SIG-M5 (cell line): ENCODE measurements around the gene ELOVL6.
"Not testable (repeated sequence)": the region's sequence is repeated elsewhere in the genome, so short reads cannot be mapped to it uniquely, and the experiment has no call there.

Source experiments
- DNase-seq: peaks from one replicate; lab custom pipeline; 2025; lab: John Stamatoyannopoulos, UW

The ELOVL6 gene

DNA sequence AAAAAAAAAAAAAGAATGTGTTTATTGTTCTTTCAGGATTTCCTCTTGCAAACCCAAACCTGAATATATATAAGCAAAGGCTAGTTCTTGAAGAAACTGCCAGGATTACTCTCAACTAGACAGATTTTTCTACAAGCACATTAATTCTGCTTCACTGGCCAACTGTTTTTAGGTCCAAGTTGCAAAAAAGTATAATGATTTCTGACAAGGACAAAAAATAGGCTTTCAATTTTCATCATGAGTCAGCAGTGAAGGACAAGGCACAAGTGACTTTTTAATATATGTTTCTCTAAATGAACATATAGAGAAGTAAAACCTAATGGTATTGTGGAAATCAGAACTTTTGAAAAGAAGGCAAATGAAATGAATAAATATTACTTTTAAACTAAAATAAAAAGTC, 73.7 kb downstream of the ELOVL6 start:
- no peak for DNase-seq

DNA sequence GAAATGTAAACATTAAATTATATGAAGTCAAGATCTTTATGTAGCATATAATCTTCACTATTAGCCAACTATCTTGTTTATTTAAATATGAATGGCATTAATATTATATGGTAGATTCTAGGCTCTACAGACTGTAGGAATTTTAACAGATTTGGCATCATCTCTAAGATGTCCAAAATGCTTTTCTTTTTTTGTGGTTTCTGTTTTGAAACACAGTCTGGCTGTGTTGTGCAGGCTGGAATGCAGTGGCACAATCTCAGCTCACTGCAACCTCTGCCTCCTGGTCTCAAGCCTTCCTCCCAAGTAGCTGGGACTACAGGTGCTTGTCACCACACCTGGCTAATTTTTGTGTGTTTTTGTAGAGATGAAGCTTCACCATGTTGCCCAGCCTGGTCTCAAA, 76.2 kb downstream of the ELOVL6 start:
- DNase-seq: no peak

DNA sequence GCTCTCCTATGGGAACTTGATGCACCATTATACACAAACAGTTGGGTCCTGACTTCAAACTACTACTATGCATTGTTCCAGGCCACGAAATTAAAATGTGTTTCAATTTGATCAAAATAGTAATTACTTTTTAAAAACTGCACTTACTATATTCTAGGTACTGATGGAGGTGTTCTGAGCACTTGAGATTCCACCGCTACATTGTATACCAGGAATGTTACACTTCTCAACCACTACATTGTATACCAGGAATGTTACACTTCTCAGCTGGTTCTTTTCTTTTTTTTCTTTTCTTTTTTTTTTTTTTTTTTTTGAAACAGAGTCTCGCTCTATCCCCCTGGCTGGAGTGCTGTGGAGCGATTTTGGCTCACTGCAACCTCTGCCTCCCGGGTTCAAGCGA, 77.9 kb downstream of the ELOVL6 start:
- DNase-seq: no peak

DNA sequence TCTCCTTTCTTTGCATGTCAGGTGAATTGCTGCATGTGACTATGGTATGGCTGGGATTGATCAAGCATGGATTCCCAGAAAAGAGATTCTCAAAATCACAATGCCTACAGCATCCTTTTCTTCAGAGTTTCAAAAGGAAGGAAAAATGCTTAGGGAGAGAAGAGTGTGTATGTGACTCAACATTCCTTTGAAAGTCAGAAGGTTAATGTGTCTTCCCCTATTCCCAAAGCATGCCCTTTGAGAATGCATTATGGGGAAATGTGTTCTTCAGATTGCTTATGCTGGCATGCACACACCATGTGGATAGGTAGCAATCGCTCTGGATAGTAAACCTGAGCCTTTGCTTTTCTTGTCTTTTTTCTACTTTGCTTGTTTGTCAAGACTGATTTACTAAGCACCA, 78.5 kb downstream of the ELOVL6 start:
- no peak for DNase-seq

DNA sequence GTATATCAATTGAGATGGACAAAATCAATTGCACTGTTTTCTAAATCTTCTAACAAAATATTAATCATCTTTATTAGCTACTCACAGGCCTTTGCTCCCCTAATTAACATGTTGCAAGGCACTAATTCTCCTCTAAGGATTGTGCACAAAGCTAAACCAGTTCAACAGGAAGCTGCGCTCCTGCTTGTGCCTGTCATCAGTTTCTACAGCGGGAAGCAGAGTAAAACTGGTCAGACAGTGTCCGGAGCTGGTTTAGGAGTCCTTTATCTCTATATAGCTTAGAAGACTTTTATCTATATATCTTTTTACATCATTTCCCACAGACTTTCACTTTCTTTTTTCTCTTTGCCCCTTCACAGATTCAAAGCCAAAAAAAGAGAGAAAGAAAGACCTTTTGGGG, 79.1 kb downstream of the ELOVL6 start:
- DNase-seq: no peak

DNA sequence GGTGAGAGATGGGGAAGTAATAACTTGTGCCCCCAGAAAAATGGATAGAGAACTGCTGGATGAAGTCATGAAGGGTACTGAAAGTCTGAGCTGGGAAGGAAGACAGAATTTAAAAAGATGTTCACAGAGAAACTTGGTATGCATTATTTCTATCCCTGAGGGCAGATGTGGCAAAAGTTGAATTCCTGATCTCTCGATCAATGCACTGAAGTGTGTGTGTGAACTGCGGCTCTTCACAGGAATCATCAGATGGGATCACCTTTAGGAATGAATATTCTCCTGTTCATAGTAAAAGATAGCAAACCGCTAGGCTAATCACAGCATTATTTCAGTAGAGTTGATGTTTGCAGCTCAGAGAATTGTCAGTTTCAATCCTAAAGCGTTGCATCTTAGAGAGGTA, 86.4 kb downstream of the ELOVL6 start:
- DNase-seq: no peak

DNA sequence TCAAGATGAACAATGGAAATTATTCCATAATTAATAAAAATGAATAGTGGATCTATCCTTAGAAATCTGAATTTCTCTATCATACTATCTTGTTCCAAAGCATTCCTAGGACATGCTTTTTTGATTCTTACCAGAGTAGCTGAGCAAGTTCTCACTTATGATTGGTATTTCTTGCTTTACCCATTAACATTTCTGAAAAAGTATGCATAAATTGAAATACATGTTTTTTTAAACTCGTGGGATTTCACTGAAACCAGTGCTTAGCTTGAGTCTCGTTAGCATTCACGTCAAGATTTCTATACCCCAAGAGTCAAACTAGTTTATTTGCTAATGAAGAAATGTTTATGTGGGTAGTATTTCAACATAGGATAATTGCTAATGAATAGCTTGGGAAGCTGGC, 89.0 kb downstream of the ELOVL6 start:
- no peak for DNase-seq

DNA sequence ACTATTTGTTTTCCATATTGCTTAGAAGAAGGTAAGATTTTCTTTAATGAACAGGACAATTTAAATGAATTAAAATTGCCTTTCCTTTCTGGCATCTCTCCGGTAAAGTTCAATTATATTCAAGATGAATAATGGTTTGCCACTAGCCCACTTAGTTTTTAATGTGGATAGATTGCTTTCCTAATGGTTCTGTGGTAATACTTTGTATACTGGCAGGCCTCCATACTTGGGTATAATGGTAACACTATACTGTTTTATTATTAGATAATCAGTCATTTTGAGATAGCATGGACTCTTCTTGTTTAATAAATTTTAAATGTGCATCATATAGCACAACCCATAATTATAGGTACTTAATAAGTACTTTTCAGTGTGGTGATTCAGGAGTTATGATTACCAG, 89.5 kb downstream of the ELOVL6 start:
- DNase-seq: no peak

DNA sequence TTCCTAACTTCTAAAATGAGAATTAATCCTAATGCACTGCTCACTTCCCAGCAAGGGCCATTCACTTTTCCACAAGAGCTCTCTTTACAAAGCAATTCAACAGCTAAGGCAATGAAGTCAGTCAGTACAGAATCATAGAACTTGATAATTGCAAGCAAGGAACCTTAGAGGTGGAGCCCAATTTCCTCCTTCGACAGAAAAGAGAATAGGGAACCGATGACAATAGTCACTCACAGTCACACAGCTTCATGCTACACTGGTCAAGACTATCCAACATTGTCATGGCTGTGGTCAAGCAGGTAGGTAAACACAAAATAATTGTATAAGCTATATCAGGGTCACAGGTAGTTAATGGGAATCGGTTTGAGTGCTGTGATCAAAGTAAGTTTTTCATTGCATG, 90.0 kb downstream of the ELOVL6 start:
- no peak for DNase-seq

DNA sequence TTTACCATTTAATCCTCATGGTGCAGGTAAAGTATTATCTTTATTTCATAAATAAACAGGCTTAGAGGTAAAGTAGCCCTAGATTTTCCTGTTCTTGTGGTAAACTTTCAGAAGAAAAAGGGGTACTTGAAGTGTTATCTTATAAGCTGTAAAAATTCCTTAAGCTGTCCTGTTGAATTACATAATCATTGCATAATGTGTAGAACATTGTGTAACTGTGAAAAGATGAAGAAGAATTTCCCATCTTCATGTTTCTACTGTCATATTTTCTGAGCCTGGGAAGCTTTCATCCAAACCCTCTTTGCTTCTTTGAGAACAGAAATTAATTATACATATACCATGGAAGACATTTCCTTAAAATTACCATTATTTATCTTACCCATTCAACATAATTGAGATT, 90.5 kb downstream of the ELOVL6 start:
- no peak for DNase-seq

DNA sequence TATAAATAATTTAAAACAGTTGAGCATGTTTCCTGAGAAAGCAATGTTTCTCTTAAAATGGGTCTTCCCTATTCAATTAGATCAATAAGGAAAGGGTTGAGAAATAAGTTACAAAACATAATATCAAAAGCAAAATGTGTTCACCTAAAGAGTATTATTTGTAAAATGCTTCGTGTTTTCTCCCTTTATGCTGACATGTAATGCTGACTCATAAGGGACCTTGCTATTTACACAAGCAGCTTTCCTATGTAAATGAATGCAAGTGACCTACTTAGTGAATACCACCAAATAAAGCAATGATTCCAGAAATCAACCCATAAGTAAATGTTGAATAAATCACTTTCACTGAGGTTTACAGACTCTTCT, 91.5 kb downstream of the ELOVL6 start:
- no peak for DNase-seq

DNA sequence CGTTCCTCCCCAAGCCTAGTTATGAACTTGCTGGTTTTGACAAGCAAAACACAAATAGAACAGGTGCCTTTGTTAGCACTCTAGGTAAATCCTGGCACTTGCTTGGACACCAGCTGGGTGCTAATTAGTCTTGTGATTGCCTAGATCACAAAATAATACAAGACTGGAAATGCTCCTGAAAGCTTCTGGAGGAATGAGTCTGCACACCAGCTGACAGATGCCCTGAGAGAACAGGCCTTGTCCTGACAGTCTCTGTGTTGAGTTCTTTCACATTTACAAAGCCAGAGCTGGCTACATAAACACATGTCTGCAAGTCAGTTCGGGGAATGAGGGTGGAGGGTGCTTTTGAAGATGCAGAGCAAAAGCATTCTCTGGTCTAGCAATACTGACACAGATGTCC, 93.8 kb downstream of the ELOVL6 start:
- no peak for DNase-seq

DNA sequence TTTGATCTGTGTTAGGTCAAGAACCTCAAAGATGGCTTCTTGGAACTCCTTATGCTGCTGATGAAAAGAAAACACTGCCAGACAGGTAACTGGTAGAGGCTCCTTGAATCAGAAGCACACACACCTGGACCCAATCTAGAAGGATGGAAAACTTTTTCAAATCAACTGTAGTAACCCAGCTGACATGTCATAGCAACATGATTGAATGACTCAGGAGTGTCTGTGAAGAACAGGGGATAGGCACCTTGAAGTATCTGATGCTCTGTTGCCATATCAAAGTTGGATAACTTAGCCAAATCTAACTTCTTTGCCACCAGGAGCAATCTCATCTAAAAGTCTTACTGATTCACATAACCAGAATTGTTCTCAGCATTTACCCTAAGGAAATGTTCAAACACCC, 98.8 kb downstream of the ELOVL6 start:
- DNase-seq: no peak

DNA sequence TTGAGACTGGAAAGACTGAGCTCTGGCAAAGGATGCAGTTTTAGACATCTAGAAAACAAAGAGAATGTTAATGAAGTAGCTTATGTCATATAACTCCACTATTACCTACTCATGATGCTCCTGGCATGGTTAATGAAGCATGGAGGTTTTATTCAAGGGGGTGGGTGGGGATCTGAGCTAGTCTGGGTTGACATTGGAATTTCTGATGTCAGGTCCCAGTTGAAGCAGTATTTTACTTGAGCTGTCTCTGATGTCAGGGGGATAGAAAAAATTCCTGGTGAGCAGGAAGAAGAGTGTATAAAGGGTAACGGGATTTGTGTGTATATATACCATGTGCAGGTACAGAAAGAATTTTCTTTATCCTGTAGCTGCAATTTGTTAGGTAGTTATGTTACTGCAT, 102.0 kb downstream of the ELOVL6 start:
- no peak for DNase-seq

DNA sequence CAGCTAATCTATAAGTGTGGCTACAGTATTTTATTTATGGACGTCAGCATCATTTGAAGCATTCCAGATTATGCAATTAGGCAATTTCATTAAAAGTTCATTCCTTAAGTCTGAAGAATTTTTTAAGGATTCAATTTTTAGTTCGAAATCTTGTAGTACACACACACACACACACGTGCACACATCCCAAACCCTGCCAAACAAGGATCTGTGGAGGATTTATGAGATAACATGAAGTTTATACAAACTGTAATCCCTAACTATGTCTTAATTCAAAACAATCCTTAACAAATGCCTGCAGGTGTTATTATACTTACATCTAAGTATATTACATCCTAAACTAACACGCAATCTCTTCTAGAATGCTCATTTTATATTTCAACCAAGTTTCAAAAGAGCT, 105.8 kb downstream of the ELOVL6 start:
- no peak for DNase-seq

DNA sequence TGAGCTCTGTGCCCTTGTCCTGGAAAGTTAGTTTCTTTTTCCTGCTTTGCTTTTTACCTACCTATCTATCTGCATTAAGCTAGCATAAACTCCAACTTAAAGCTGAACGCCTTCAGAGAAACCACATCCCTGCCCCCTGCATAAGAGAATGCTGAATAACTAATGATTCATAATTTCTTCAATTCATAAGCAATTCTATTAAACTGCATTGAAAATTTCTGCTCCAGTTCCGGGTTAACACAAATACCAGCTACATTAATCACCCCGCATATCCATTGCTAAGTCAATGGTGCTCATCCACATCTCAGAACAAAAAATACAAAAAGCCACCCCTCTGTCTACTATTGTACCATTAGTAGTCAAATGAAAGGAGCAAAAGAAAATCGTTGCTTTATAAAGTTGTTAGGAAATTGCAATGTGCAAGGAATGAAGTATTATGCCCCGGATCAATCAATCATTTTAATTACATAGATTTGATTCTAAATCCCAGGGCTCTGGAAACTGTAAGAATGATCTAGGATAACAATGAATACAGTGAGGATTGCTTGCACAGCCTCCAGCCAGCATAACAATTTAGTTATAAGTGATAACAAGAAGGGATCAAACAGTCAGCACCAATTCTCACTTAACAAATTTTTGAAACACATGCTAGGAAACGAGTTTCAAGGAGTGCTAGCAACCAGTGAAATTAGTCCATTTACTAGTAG, 106.8 kb downstream of the ELOVL6 start:
- no peak for DNase-seq

DNA sequence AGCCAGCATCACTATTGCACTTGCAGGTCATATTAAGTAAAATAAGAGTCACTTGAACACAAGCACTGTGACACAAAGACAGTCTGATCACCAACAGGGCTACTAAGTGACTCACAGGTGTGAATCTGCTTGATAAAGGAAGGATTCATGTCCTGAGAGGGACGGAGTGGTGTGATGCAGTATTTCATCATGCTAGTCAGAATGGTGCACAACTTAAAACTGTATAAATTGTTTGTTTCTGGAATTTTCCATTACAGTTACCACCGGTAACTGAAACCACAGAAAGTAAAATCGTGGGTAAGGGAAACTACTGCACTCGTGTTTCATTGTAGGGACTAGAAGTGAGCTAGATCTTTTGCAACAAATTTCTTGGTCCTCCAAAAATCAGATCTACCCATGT, 109.7 kb downstream of the ELOVL6 start:
- no peak for DNase-seq

DNA sequence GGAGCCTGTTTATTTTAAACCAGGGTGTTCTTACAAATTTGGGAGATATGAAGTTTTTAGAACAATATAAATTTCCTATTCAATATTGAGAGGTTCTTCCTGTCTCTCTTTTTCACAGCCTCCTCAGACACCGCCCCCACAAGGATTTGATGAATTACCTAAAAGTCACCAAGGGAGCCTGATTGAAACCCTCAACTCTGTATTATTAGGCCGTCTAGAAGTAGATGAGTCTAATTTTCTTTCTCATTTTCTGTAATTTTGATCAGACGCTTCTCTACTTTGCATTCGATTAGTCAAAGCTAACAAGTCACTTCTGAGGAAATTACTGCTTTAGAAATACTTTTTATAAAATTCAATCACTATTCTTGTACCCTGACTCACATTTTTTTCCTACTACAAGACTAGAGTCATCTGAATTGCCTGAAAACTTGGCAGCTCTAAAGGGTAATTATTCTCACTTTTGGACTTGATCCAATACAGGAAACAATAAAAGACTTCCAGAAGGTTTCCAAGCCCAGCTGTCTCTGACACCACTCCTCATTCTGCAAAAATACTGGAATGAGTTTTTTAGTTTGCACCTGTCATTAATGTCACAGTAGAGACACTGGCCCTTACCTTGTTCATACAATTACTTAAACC, 111.2 kb downstream of the ELOVL6 start:
- no peak for DNase-seq

DNA sequence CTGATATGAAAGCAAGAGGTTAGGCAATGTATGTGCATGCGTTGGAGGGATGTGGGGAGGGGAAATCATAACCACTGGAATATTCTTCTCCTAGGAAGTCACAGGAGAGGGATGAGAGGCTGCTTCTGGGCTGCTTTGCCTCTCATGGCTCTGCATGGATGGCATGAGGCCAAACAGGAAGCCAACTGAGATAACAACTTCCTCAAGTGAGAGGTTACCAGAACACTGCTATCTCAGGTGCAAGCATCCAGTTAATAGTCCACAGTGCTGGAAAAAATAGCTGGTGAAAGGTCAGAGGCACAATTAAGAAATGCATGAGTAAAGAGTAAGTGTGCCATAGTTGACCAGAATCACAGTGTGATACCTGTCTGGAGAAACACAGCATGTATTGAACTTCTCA, 113.3 kb downstream of the ELOVL6 start:
- DNase-seq: no peak

DNA sequence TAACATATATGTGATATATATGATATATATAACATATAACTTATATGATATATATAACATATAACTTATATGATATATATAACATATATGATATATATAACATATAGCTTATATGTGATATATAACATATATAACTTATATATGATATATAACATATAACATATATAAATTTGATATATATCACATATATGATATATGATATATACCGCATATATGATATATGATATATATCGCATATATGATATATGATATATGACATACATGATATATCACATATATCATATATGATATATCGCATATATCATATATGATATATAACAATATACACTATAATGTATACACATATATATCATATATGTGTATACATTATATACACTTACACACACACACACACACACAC, 114.3 kb downstream of the ELOVL6 start:
- DNase-seq: no peak

DNA sequence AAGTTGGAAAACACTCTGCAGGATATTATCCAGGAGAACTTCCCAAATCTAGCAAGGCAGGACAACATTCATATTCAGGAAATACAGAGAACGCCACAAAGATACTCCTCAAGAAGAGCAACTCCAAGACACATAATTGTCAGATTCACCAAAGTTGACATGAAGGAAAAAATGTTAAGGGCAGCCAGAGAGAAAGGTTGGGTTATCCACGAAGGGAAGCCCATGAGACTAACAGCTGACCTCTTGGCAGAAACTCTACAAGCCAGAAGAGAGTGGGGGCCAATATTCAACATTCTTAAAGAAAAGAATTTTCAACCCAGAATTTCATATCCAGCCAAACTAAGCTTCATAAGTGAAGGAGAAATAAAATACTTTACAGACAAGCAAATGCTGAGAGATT, 120.3 kb downstream of the ELOVL6 start:
- DNase-seq: not testable (repeated sequence)

DNA sequence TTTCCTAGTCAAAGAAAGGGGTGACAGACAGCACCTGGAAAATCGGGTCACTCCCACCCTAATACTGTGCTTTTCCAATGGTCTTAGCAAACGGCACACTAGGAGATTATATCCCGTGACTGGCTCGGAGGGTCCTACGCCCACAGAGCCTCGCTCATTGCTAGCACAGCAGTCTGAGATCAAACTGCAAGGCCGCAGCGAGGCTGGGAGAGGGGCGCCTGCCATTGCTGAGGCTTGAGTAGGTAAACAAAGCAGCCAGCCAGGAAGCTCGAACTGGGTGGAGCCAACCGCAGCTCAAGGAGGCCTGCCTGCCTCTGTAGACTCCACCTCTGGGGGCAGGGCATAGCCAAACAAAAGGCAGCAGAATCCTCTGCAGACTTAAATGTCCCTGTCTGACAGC, 121.6 kb downstream of the ELOVL6 start:
- DNase-seq: not testable (repeated sequence)

DNA sequence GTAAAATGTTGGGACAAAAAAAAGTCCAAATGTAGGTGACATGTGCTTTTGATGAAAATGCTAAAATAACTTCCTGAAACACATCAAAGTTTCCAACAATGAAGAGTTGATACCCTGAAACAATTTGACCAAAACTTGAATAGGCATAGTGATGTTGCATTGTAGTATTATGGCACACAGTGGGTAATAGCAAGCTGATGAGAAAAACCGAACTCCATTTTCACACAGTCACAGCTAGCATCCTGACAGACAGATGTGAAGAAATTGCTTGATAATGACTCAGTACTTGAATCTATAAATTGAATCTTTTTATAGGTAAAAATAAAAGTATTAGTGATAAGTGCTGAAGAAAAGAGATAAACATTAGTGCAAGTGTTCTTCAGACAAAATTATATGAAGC, 122.5 kb downstream of the ELOVL6 start:
- no peak for DNase-seq

DNA sequence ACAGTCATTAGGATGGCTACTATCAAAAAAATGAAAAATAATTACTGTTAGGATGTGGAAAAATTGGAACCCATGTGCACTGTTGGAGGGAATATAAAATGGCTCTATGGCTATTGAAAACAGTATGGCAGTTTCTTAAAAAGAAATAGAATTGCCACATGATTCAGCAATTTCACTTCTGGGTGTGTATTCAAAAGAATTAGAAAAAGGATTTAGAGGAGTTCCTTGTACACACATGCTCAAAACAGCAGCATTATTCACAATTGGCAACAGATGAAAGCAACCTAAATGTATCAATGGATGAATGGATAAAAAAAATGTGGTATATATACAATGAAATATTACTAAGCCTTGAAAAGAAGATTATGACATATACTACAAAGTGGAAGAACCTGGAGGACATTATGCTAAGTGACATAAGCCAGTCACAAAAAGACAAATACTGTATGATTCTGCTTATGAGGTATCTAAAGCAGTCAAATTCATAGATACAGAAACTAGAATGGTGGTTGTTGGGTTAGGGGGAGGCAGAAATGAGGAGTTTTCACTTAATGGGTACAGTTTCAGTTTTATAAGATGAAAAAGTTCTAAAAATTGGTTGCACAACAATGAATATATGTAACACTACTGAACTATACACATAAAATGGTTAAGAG, 123.2 kb downstream of the ELOVL6 start:
- no peak for DNase-seq
